Rectal smooth muscle tissue (tissue), 1 donor: ENCODE data around the gene KHDC4.
"Not testable (repeated sequence)": the region's sequence is repeated elsewhere in the genome, so short reads cannot be mapped to it uniquely, and the experiment has no call there.

Experiments
- H3K27ac ChIP-seq: one replicate; pipeline ENCODE4 v1.7.0; 2013; ENCODE audit warnings: low read depth, low read length, inconsistent platforms
- H3K27me3 ChIP-seq: one replicate; pipeline ENCODE4 v1.7.0; 2013; ENCODE audit warnings: low read length; ENCODE audit not compliant: control insufficient read depth, insufficient read depth
- H3K36me3 ChIP-seq: one replicate; pipeline ENCODE4 v1.7.0; 2013; ENCODE audit warnings: low read length; ENCODE audit not compliant: control insufficient read depth, insufficient read depth
- H3K4me1 ChIP-seq: one replicate; pipeline ENCODE4 v1.7.0; 2013; ENCODE audit warnings: low read length; ENCODE audit not compliant: control insufficient read depth, insufficient read depth
- H3K4me3 ChIP-seq: one replicate; pipeline ENCODE4 v1.7.0; 2013; ENCODE audit warnings: low read length
- H3K9ac ChIP-seq: one replicate; pipeline ENCODE4 v1.7.0; 2013; ENCODE audit warnings: low read length

Gene KHDC4

DNA sequence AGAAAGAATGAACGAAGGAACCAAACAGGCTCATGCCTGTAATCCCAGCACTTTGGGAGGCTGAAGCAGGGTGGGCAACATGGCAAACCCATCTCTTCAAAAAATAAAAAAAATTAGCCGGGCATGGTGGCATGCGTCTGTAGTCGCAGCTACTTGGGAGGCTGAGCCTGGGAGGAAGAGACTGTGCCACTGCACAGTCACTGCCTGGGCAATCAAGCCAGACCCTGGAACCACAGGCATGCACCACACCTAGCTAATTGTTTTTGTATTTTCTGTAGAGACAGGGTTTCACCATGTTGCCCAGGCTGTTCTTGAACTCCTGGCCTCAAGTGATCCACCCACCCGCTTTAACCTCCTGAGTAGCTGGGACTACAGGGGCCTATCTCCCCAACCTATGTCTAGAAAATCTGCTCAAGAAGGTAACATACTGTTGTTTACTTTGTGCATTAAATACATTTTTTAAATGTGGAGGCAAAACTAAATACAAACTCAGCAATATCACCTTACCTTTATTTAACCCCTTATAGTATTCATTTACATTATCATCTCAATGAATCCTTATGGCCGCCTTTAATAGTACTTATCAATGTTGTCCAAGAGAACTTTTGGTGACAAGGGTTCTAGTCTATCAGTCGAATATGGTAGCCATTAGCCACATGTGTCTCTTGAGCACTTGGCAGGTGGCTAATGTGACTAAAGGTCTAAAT lies 2.7 kb downstream of the KHDC4 start:
- peaks cover 15% of the 10 kb centered on the region for H3K4me1 ChIP-seq
- no peaks in the 10 kb centered on the region for H3K27me3 ChIP-seq
- no peak overlapping the region for H3K9ac ChIP-seq
- H3K4me3 ChIP-seq: peak overlapping the region; percentile 12
- H3K36me3 ChIP-seq: peaks cover 23% of the 10 kb centered on the region
- H3K27ac ChIP-seq: no peak overlapping the region

DNA sequence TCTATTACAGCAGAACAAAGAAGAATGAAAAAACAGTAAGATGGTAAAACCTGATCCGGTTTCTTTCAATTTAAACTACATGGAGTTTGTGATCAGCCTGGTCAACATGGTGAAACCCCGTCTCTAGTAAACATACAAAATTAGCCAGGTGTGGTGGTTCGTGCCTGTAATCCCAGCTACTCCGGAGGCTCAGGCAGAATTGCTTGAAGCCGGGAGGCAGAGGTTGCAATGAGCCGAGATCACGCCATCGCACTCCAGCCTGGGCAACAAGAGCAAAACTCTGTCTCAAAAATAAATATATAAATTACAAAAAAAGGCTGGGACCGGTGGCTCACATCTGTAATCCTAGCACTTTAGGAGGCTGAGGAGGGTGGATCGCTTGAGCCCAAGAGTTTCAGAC lies 3.5 kb downstream of the KHDC4 start:
- Histone ChIP-seq H3K4me3 (peak overlapping the region; percentile 11), H3K4me1 (peaks cover 15% of the 10 kb centered on the region), H3K36me3 (peaks cover 28% of the 10 kb centered on the region)
- H3K9ac ChIP-seq, H3K27ac ChIP-seq, H3K27me3 ChIP-seq: not testable (repeated sequence)

DNA sequence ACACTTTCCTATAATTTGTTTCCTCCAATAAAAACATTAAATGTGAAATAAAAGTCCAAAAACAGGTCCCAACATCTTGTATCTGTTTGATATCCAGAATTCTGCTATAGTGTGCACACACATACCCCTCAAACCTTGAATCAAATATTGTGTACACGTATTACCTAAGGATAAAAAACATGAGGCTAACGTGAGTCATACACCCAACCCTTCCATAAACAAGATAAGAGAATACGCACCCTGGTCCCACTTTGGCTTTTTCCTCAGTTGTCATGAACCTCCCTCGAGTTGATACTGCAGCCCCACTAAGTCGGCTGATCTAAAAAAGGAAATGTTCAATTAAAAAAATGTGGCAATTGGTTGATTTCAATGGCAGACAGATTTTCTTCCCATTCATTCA lies 5.2 kb downstream of the KHDC4 start:
- H3K27ac ChIP-seq: no peak overlapping the region
- no peaks in the 10 kb centered on the region for H3K27me3 ChIP-seq
- H3K9ac ChIP-seq: no peak overlapping the region
- H3K4me1 ChIP-seq: peaks cover 15% of the 10 kb centered on the region
- peaks cover 38% of the 10 kb centered on the region for H3K36me3 ChIP-seq
- no peak overlapping the region for H3K4me3 ChIP-seq

DNA sequence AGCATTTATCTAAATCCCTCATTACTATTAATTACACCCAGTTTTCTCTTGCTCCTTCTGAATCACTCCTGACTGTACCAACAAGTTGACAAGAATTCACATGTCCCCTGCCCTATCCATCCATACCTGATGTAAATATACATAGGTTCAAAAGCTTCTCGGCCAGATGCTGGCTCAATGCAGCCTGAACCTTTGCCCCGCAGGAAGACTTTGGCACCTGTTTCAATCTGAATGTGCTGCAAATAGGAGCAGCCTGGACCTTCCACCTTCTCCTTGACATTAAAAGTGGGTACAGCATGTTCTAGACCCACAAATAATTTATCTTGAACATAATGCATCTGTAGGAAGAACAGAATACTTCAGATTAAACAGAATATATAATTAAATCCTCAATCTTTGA lies 8.7 kb downstream of the KHDC4 start:
- H3K27me3 ChIP-seq: no peaks in the 10 kb centered on the region
- peaks cover 45% of the 10 kb centered on the region for H3K36me3 ChIP-seq
- no peak overlapping the region for H3K4me3 ChIP-seq
- H3K4me1 ChIP-seq: no peaks in the 10 kb centered on the region
- no peak overlapping the region for H3K27ac ChIP-seq
- no peak overlapping the region for H3K9ac ChIP-seq

DNA sequence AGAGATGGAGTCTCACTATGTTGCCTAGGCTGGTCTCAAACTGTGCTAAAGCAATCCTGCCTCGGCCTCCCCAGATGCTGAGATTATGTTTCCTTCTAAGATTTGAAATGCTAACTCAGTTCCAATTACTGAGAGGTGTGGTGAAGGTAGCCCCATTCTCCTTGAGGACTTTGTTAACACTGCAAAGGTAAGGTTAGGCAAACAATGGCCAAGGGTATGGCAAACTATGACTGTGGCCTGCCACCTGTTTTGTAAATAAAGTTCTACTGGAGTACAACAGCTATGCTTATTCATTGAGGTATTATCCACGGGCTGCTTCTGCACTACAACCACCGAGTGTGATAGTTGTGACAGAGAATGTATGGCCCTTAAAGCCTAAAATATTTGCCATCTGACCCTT lies 13.5 kb downstream of the KHDC4 start:
- H3K4me3 ChIP-seq: no peak overlapping the region
- no peak overlapping the region for H3K27ac ChIP-seq
- no peaks in the 10 kb centered on the region for H3K4me1 ChIP-seq
- H3K36me3 ChIP-seq: peaks cover 38% of the 10 kb centered on the region
- H3K27me3 ChIP-seq: no peaks in the 10 kb centered on the region
- H3K9ac ChIP-seq: no peak overlapping the region

DNA sequence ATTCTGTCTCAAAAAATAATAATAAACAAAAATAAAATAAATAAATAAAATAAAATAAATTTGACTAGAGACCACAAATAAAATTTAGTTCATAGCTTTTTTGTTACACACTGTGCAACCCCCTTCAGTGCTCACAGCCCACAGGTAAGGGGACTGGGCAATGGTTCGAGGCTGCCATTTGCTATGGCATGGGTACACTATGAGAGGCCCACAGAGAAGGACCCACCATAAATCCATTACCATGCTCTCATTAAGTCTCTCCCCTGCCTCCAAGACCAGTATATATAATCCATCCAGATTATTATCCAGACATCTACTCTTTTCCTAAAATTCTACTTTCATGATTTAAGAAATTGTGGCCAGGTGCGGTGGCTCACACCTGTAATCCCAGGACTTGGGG lies 14.4 kb downstream of the KHDC4 start:
- Histone ChIP-seq H3K27me3 (no peaks in the 10 kb centered on the region), H3K36me3 (peaks cover 40% of the 10 kb centered on the region), H3K27ac (no peak overlapping the region), H3K4me1 (no peaks in the 10 kb centered on the region), H3K9ac (no peak overlapping the region), H3K4me3 (no peak overlapping the region)

DNA sequence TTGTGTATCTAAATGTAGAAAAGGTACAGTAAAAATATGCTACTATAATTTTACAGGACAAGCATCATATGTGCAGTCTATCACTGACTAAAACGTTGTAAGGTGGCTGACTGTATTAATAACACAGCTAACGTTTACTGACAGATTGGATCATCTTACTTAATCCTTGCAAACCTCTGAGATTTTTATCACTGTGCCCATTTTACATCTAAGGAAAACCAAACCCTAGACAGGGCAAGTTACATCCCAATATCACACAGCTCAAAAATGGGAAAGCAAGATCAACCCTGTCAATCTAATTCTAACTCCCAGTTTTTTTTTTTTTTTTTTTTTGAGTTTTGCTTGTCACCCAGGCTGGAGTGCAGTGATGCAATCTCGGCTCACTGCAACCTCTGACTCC lies 15.6 kb downstream of the KHDC4 start:
- H3K36me3 ChIP-seq: peaks cover 37% of the 10 kb centered on the region
- no peak overlapping the region for H3K27ac ChIP-seq
- no peaks in the 10 kb centered on the region for H3K4me1 ChIP-seq
- H3K9ac ChIP-seq: no peak overlapping the region
- no peak overlapping the region for H3K4me3 ChIP-seq
- H3K27me3 ChIP-seq: no peaks in the 10 kb centered on the region

DNA sequence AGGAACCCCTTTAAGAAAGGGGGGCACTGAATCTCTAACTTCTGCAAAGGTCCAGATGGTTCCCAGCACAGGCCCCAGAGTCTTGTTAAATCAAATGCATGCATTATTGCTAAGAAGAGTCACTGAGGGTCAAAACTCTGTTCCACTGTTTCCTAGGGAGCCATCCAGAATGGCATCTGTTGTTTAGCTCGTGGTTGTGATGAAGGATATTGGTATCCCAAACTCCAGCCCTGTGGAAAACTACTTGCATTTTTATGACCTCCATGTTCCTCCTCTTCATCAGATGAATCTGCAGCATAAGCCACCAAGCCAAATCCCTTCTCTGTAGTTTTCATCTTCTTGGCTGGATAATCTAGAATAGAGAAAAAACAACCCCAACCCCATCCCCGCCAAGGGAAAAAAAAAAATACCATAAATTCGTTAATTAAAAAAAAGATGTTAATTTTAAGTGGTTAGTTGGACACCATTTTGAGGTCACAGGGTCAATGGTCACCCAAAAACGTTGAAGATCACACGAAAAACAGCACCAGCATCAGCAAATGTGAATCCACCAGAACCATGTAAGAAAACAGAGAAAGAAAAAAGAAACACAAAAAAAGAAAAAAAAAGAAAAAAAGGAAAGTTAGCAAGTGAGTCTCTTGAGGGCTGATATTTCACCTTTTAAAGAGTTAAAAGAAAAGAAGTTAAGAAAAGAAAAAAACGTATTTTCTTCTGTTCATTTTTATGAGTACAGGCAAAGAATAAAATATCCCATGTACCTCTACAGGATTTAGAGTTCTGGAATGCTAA lies 20.1 kb downstream of the KHDC4 start:
- H3K4me1 ChIP-seq: no peaks in the 10 kb centered on the region
- H3K4me3 ChIP-seq: no peak overlapping the region
- H3K9ac ChIP-seq: no peak overlapping the region
- no peaks in the 10 kb centered on the region for H3K27me3 ChIP-seq
- peaks cover 24% of the 10 kb centered on the region for H3K36me3 ChIP-seq
- no peak overlapping the region for H3K27ac ChIP-seq

DNA sequence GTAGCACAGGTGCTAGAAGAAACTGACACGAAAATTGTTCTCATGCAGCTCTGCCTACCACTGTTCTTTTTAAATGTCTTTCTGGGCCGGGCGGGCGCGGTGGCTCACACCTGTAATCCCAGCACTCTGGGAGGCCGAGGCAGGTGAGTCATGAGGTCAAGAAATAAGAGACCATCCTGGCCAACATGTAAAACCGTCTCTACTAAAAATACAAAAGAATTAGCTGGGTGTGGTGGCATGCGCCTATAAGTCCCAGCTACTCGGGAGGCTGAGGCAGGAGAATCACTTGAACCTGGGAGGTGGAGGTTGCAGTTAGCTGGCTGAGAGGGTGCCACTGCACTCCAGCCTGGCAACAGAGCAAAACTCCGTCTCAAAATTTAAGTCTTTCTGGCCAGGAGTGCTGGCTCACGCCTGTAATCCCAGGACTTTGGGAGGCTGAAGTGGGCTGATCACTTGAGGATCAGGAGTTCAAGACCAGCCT lies 22.1 kb downstream of the KHDC4 start:
- Histone ChIP-seq H3K9ac (no peak overlapping the region), H3K4me3 (no peak overlapping the region), H3K27me3 (no peaks in the 10 kb centered on the region), H3K4me1 (no peaks in the 10 kb centered on the region), H3K27ac (no peak overlapping the region), H3K36me3 (peaks cover 18% of the 10 kb centered on the region)

DNA sequence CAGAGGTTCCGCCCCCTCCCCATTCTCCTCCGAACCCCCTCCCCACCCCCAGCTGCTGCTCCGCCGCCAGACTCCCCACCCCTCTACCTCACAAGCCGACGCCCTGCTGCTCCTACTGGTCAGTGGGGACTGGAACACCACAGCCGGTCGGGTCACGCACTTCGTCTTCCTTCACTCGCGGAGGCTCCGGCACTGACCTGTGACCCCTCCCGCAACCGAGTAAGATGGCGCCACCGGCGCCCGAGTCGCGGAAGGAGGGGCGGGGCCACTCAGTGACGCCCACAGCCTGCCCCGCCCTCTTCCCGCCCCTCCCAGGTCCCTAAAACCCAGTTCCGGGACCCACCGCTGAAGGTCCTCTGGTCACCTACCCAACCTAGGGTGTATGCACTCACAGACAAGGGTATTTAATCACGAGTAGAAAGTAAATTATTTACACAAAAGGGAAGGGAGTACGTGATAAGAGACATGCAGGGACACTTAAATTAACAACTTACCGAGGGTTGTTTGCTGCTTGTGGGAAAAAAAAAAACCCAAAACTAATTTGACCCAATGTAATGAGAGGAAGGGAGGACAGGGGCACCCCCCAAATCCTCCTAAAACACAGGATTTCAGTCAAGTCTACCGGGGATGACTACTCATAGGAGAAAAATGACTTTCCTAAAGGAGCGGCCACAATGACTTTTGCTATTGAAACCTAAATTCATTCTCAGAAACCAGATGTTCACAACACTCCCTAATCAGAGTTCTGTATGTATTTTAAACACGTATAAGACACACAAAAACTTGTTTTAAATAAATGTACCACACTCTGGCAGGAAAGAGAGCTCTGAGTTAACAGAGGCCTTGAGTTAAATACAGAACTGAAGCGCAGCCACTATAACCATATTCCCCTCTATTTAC lies 22.8 kb downstream of the KHDC4 start, which contains the start of gene RIT1:
Gene RIT1 (minus strand): TSS at position 194 of the 900 bp plus-strand sequence. CDS start 588 bp downstream, outside the sequence.
- peak within 1 kb of the TSS; percentile 65 for H3K4me3 ChIP-seq
- peak within 1 kb of the TSS; percentile 1 for H3K9ac ChIP-seq
- H3K27me3 ChIP-seq: no peaks in the 10 kb centered on the region
- H3K27ac ChIP-seq: peak within 1 kb of the TSS; percentile 77
- H3K4me1 ChIP-seq: no peaks in the 10 kb centered on the region
- peaks cover 15% of the 10 kb centered on the region for H3K36me3 ChIP-seq

DNA sequence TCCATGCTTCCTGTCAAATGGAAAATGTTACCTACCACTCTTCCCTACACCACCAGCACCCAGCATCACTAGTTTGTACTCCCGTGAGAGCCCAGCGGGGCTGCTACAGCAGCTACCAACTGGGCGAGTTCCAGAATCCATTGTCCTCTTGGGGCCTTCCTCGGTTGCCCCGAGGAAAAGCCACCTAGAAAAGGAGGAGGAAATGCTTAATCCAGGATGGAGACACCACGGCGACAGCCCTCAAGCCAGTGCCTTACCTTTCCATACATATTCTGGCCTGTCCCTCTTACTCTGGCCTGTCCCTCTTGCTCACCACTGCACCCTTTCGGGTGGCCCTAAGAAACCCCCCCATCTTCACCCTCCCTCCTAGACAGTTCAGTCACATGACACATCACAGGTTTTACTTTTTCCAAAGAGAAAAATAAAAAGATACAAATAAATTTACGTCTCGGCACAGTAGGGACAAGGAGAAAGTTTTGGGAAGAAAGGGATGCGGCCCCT lies 23.5 kb downstream of the KHDC4 start:
- Histone ChIP-seq H3K9ac (peak overlapping the region; percentile 1), H3K4me3 (peak overlapping the region; percentile 65), H3K36me3 (peaks cover 9% of the 10 kb centered on the region), H3K27ac (peak overlapping the region; percentile 77), H3K4me1 (no peaks in the 10 kb centered on the region), H3K27me3 (no peaks in the 10 kb centered on the region)

DNA sequence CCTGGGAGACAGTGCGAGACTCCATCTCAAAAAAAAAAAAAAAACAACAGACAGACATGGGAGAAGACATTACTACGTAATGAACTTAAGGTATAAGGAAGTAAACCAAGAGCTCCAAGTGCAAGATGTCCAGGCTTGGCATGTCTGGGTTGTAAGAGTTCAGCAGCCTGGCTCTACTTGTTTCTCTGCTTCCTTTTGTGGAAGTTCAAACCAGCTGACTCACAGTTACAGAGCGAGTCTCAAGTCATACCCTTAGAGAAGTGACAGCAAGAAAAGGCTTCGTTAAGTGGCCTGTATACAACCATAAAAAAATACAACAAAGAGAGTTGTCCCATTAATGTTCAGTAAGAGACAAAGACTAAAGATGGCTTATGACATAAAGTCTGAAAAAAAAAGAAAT lies 24.3 kb downstream of the KHDC4 start:
- Histone ChIP-seq H3K9ac (no peak overlapping the region), H3K27ac (no peak overlapping the region), H3K36me3 (peaks cover 7% of the 10 kb centered on the region), H3K27me3 (no peaks in the 10 kb centered on the region), H3K4me1 (no peaks in the 10 kb centered on the region), H3K4me3 (peak overlapping the region; percentile 11)
